Daoy (cell line): Measurements from ENCODE around the gene ARSK. TPM values are rescaled to one million over a fixed set of nuclear protein-coding genes. Genes with fewer than 3 reads are reported as not detected.

Experiments used
- DNase-seq: peaks from one replicate; pipeline ENCODE4 v3.0.0-alpha.2; 2015; ENCODE audit warnings: low read depth
- total RNA-seq: library from RNA; depleted of rRNA; stranded (reverse); fragments of >200 nt; shearing (Covaris generic); gene quantifications from 2 replicates; pipeline ENCODE4 v1.2.3, GENCODE V29; 2014; rRNA removed

ARSK gene
- total RNA-seq, 1 experiment from 2014 or later: 6.2 TPM

GRCh38 chr5:95646569-95647431 lies 91.9 kb downstream of the ARSK start, which contains the start of gene RFESD:
Gene RFESD (plus strand): TSS chr5:95646777. CDS start chr5:95652272, 5,495 bp downstream.
- DNase-seq: peak; percentile 98

- DNase-seq: peak; percentile 10
Observed at GRCh38 chr5:95647886-95648860, 93.3 kb downstream of the ARSK start.

DNA sequence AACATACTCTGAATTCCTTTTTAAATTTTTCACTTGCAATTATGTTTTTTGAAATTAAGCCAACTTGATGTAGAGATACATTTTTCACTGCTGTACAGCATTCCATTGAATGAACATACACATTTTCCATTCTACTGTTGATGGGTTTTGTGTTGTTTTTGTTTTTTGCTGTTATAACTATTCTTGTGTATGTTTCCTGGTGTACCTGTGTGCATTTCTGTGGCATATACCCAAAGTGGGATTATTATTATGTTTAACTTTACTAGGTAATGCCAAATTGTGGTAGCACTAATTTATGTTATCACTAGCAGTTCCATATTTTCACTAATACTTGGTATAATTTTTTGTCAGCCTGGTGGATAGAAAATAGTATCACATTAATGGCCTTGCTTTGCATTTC lies 94.4 kb downstream of the ARSK start:
- no peak for DNase-seq

DNA sequence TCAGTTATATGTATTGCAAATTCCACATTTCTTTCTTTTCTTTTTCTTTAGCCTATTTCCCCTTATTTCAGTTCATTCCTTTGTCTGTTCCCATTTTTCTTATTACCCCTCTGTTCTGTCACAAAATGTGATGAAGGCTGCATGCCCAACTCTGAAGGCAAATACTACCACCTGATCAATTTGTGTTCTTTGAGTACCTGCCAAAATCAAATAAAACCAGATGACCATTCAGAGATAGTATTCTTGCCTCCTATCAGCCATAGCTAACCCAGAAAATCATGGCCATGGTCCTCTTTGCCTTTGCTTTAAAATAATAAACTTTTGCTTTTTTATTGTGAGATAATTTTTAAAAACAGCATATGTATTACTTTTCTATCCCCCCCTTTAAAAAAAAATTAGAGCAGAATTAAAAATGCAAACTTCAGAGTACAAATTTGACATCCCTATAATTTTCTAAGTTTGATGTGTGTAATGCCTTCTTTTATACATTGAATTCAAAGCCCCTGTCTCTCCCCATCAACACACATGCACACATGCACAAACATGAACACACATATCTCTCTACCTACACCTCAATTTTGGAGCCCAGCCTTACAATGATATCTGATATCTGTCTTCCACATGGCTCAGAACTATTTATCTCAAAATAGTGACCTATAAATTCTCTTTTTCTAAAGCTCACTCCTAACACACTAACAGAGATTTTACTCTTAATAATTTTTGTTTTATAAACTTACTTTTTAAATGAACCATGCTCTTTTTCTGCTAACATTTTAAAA lies 95.1 kb downstream of the ARSK start:
- no peak for DNase-seq

DNA sequence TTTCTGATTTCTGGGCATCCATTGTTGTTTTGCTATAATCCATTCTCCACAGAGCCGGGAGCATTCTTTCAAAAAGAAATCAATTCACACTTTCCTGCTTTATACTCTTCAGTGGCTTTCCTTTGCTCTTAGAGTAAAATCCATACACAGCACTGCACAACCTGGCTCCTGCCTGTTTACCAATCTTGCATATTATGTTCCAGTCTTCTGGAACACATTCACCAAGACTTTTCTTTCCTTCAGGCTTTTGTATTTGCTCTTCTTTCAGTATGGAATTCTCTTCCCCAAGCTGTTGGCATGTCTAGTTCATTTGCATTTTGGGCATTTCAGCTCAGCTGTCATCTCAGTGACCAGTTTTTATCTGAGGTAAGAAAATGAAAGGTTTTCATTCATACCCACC lies 97.9 kb downstream of the ARSK start:
- DNase-seq: no peak

DNA sequence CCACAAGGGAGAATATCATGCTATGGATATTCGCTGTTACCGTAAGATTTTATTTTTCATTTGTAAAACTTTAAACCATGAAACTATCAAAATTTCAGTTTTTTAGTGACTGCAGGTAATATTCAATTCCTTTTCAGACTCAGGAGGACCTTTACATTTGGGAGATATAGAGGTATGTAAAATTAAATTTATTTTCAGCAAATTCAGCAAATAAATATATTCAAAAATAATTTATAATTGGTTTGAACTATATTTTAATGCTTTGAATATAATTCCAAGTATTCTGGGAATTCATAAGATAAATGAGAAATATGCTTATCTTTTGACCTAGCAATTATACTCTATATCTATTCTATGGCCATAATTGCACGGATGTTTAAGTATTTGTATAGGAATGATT lies 99.3 kb downstream of the ARSK start:
- DNase-seq: no peak

Other genes starting within 250 kb of the ARSK start
- gene FAM81B, start 163.7 kb upstream of the ARSK start, total RNA-seq: not detected in 2 replicates
- gene SKIC3, start 124 bp upstream of the ARSK start, total RNA-seq: 62.5 and 71.6 TPM in 2 replicates
- gene GPR150, start 65.0 kb downstream of the ARSK start, total RNA-seq: 0.29 TPM in 1 of 2 replicates, not detected in the other
- gene RFESD, start 91.7 kb downstream of the ARSK start, total RNA-seq: 2.3 and 6.8 TPM in 2 replicates
- 1.5 TPM in 1 of 2 replicates, not detected in the other for gene SPATA9, start 127.9 kb downstream of the ARSK start, total RNA-seq
- 91.7 and 120 TPM in 2 replicates for gene RHOBTB3, start 176.2 kb downstream of the ARSK start, total RNA-seq